ENCODE data around the gene DEFB129.
A peak's percentile ranks its signal among the peaks of the same experiment; 100 is the strongest.
"Not testable (repeated sequence)": the region's sequence is repeated elsewhere in the genome, so short reads cannot be mapped to it uniquely, and the experiment has no call there.

The DEFB129 gene, protein sequence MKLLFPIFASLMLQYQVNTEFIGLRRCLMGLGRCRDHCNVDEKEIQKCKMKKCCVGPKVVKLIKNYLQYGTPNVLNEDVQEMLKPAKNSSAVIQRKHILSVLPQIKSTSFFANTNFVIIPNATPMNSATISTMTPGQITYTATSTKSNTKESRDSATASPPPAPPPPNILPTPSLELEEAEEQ

DNA sequence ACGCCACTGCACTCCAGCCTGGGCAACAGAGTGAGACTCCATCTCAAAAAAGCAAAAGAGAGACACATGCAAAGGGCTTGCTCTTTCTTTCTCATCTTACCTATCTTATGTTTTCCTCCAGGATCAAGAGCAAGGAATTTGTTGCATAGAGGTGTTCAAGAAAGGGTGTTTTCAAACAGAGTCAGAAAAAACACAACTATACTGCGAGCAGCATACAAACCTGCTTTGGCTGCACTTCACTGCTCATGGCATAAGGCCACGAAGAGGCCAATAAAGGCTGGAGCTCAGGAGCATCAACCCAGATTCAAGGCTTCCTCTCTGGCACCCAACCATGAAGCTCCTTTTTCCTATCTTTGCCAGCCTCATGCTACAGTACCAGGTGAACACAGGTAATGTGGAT is at the start of gene DEFB129:
TSS of gene DEFB129 (plus strand) at position 301 of the 400 bp plus-strand sequence. CDS start at position 332, 31 bp downstream.
- DNase-seq (ENCODE audit: low read depth in 3 of 3) = no peak

DNA sequence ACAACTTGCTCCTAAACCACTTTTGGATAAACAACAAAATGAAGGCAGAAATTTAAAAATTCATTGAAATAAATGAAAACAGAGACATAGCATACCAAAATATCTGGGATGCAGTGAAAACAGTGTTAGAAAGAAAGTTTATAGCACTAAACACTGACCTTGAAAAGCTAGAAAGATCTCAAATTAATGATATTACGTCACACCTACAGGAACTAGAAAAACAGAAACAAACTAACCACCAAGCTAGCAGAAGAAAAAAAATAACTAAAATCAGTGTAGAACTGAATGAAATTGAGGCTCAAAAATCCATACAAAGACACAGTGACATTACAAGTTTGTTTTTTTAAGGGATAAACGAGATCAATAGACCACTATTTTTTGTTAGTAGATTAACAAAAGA is 42.8 kb upstream of the DEFB129 start:
- DNase-seq (ENCODE audit: low read depth in 3 of 3) = no peak

DNA sequence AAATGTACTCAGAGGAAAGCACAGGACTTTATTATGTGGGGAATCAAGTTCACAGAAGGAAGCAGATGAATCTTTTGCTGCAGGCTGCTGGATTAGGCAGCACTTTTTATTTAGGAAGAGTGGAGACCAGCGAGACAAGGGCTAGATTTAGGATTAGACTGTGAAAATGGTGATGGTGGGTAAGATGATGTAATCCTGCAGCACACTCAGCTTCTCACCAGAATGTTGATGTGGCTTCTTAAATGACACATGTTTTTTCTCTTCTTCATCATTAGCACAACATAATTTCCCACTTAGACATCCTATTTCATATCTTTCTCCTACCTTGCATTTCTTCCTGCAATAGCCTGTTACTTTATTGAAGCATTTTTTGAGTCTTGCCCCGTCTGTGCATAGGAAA is 39.3 kb upstream of the DEFB129 start:
- no peak for DNase-seq (ENCODE audit: low read depth in 3 of 3)

DNA sequence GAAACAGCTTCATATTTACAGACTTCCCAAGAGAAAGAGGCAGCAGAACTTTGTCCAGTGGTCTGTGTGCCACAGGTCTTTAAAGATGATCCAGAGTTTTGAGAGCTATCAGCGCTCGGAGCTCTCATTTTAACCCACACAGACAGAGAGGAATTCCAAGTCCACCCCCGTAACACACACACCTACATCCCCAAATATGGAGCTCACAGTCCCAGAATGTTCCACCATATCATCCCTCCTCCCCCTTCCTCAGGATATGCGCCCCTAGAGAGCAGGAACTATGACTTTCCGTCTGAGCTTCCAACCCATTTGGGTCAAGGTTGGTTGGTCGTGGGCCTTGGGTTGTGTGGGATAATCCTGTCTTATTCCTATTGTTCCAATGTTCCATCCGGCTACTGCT is 37.4 kb upstream of the DEFB129 start, which contains the start of gene DEFB128:
TSS of gene DEFB128 (minus strand) at position 101 of the 400 bp plus-strand sequence. CDS start at position 13, 88 bp downstream.
- no peak for DNase-seq (ENCODE audit: low read depth in 3 of 3)

DNA sequence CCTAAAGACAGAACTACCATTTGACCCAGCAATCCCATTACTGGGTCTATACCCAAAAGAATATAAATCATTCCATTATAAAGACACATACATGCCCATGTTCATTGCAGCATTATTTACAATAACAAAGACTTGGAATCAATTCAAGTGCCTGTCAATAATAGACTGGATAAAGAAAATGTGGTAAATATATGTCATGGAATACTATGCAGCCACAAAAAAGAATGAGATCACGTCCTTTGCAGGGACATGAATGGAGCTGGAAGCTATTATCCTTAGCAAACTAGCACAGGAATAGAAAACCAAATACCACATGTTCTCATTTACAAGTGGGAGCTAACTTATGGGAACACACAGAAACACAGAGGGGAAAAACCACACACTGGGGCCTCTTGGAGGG is 28.8 kb upstream of the DEFB129 start:
- no peak for DNase-seq (ENCODE audit: low read depth in 3 of 3)

DNA sequence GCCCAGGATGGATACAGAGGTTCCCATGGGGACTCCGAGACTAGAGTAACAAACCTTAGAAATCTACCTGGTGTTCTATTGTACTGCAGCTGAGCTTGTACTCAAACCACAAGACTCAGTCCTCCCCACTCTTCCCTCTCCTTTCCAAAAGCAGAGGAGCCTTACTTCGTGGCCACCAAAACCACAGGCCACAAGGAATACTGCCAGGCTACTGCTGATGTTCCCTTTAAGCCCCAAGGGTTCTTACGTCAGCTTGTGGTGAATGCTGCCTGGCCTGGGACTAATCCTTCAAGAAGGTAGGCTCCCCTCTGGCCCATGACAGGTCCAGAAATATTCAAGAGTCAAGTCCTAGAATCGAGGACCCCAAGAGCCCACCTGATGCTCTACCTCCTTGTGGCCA is 27.1 kb upstream of the DEFB129 start:
- DNase-seq (ENCODE audit: low read depth in 3 of 3) = no peak

DNA sequence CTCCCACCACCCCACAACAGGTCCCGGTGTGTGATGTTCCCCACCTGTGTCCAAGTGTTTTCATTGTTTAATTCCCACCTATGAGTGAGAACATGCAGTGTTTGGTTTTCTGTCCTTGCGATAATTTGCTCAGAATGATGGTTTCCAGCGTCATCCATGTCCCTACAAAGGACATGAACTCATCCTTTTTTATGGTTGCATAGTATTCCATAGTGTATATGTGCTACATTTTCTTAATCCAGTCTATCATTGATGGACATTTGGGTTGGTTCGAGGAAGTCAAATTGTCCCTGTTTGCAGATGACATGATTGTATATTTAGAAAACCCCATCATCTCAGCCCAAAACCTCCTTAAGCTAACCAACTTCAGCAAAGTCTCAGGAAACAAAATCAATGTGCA is 23.4 kb upstream of the DEFB129 start:
- not testable (repeated sequence) for DNase-seq (ENCODE audit: low read depth in 3 of 3)

DNA sequence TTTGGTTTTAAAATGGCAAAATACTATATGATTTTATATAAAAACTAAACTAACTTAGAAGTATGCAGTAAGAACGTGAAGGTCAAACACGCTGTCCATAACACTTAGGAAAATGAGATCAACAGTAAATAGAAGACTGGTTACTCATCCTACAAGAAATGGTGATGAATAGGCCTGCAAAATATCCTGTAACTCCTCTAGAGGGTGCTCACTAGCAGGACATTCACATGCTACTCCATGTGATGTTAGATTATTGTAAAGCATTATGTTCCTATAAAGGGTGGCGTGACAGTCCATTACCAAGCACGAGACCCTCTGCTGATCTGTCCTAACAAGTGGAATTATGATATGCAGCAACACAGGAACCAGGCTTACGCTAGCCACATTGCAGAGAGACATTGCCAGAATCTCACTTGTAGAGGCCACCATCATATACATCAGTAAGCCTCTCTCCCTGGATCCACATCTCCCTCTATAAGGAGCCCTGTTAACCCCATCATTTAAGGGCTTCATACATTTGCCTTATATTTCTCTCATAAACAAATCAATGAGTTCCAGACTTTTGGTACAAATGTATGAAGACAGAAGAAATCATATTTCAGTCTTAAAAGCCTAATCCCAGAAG is 18.0 kb upstream of the DEFB129 start:
- no peak for DNase-seq (ENCODE audit: low read depth in 3 of 3)

DNA sequence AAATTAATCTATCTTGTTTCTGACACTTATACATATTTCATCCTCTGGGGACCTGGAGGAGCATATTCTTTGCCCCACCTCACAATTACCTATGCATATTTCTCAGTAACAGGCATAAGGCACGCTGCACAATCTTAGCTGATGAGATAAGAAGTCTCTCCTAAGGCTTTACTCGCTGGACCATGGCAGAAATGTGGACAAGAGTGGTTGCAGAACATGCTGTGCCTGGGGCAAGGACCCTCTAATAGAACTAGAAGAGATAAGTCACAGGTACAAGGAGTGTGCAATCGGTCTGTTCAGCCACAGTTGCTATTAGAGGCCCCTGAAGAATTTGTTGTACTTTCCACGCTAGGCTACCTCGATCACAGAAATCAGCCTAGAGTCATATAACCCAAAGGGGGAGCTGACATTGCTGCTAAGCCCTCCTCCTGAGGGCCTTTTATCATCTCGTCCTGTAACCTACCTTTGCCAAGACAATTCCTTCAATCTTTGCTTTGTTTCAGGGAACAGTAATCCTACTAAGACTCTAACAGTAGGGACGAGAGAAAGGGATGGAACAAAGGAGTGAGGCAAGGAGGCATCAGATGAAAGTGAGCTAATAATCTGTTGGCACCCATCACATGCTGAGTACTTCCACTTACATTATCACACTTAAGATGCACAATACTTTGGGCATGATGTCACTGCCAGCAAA is 16.1 kb upstream of the DEFB129 start:
- no peak for DNase-seq (ENCODE audit: low read depth in 3 of 3)

DNA sequence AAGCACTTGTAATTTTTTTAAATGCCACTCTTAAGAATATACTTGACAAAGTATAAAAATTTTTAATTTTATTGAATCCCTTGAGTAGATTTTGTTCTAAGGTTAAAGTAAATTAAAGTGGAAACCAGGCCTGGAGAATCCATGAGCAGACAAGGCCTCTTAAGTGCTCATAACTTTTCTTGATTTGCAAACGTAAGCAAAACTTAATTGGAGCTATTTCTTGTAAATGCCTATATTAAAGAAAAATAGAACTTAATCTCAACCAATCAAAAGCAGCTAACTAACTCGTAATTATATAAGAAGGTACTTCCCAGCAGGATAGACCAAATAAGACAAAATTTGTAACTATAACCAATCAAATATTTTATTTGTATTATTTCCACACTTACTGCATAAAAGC is 12.7 kb upstream of the DEFB129 start:
- DNase-seq (ENCODE audit: low read depth in 3 of 3) = no peak

DNA sequence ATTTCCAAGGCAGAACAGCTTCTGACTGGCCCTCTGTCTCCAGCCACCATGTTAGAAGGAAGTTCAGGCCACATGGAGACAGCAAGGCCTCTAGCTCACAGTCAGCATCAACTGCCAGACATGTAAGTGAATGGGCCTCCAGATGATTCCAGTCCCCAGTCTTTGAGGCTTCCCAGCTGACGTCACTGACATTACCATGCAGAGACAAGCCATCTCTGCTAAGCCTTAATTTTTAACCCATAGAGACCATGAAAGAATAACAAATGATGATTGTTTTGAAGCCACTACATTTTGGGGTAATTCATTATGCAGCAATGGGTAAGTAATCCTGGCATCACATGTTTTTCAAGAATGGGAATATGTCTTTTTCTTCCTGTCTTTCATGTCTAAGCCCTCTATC is 11.3 kb upstream of the DEFB129 start:
- no peak for DNase-seq (ENCODE audit: low read depth in 3 of 3)

DNA sequence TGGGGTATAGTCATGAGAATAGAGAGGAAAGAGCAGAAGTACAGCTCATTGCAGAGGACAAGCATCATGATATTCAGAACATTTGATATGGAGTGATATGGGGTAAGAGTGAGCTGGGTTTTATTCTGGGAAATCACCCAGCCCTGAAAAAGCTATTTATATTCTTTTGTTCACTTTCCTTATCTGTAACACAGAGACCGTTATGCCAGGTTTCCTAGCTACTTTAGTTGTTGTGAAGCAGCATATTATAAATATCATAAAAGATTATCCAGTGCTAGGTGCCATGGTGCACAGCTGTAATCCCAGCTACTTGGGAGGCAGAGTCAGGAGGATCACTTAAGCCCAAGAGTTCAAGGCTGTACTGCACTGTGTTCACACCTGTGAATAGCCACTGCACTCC is 9.8 kb upstream of the DEFB129 start:
- no peak for DNase-seq (ENCODE audit: low read depth in 3 of 3)

DNA sequence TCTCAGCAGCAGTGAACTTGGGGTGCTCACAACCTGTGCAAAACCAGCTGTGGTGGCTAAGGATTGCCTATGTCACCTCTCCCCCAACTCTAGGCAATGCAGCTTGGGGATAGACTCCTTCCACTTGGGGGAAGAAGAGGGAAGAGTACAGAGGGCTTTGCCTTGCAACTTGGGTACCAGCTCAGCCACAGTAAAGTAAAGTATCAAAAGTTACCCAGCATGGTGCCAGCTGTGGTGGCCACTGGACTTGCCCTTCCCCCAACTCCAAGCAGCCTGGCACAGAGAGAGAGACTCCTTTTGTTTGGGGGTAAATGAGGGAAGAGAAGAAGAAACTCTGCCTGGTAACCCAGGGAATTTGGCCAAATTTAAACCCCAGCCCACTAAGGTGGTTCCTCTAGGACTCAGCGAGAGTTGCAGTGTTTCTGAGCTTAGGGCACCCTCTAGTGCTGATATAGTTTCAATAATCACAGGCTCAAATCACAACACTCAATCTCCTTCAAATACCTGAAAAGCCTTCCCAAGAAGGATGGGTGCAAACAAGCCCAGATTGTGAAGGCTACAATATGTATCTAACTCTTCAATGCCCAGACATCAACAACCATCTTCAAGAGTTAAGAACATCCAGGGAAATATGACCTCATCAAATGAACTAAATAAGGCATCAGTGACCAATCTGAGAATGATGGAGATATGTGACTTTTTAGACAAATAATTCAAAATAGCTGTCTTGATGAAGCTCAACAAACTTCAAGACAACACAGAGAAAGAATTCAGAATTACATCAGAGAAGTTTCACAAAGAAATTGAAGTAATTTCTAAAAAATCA is 7.6 kb upstream of the DEFB129 start:
- DNase-seq (ENCODE audit: low read depth in 3 of 3) = no peak

DNA sequence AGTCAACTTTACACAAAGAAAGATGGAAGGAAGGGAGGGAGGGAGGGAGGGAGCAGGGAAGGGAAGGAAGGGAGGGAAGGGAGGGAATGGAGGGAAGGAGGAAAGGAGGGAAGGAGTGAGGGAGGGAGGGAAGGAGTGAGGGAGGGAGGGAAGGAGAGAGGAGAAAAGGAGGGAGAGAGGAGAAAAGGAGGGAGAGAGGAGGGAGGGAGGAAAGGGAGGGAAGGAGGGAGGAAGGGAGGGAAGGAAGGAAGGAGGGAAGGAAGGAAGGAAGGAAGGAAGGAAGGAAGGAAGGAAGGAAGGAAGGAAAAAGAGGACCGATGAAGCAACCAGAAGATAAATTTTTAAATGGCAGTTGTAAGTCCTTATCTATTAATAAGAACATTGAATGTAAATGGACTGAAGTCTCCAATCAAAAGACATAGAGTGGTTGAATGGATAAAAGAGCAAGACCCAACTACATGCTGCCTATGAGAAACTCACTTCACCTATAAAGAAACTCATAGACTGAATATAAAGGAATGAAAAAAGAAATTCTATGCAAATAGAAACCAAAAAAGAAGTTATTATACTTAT is 5.7 kb upstream of the DEFB129 start:
- no peak for DNase-seq (ENCODE audit: low read depth in 3 of 3)

DNA sequence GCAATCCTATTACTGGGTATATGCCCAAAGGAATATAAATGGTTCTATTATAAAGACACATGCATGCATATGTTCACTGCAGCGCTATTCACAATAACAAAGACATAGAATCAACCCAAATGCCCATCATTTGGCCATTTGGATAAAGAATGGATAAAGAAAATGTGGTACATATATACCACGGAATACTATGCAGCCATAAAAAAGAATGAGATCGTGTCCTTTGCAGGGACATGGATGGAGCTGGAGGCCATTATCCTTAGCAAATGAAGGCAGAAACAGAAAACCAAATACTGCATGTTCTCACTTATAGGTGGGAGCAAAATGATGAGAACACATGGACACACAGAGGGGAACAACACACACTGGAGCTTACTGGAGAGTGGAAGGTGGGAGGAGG is 1.2 kb upstream of the DEFB129 start:
- DNase-seq (ENCODE audit: low read depth in 3 of 3) = not testable (repeated sequence)

DNA sequence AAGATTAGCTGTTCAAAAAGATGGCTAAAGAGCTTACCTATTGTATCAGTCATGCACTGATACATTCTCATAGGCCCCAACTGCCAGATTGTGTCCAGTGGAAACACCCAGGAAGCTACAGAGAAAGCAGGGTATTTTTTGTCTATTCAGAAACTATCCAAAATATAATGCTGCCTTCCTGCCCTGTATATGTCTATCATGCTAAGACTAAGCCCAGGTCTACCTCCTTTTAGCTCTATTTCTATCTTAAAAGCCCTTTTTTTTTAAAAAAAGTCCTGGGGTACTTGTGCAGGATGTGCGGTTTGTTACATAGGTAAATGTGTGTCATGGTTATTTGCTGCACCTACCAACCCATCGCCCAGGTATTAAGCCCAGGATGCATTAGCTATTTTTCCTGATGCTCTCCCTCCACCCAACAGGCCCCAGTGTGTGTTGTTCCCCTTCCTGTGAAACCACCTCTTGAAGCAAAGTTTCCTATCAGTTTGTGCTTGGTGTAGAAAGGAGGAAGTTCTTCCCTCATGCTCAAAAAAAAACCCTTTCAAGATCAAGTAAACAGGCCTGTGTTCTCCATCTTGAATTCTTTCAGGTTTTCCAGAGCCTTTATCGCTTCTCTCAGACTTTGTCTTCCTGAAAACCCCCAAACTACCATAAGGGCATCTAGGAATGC is 514 bp downstream of the DEFB129 start:
- no peak for DNase-seq (ENCODE audit: low read depth in 3 of 3)

DNA sequence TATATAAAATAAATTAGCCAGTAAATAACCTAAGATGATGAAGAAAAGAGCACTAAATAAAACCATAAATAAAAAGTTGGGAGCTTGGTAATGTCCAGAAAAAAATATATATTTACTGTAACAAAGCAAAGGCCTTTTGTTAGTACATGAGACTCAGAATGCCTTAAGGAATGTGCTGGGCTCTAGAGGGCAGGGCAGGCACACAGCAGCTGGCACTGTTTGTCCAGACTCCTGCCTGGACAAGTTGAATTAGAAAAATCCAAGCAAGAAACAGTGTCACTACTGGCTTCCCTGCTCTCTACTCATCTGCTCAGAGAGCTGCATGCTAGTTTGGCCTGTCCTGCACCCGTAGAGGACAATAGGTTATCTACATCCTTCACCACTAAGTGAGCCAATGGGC is 8.8 kb downstream of the DEFB129 start:
- no peak for DNase-seq (ENCODE audit: low read depth in 3 of 3)

DNA sequence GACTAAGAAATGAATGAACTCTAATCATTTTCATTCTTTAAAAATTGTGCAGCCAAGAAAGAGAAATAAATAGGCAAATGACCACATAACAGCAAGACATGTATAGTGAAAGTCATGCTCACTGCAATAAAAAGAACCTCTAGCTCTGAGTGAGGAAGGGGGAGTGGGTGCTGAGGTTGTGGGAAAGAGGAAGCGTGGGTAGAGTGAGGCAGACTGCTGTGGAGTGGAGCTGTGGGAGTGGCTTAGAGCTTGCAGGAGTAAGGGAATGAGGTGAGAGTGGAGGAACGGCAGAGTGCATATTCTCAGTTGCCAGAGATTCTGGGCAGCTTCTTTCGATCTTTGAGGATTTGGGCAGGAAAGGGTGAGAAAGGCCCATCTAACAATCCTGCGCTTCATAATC is 10.4 kb downstream of the DEFB129 start:
- DNase-seq (ENCODE audit: low read depth in 3 of 3) = peak in 2 of 3 experiments; percentile 4 to 5

DNA sequence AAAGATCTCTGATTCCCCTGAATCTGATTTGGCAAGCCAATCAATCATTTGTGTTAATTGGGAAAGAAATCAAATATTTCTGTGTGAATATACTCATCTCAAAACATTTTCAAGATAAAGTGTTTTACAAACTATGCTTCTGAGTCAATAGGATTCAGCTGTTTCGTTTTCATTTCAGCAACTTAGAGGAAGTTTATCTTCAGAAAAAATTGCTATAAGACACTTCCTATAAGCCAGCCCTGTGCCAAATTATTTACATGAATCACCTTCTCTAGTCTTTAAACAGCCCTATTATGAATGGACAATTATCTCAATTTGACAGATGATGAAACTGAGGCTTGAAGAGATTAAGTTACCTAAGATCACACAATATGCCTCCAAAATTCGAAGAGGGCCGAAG is 10.9 kb downstream of the DEFB129 start:
- no peak for DNase-seq (ENCODE audit: low read depth in 3 of 3)

DNA sequence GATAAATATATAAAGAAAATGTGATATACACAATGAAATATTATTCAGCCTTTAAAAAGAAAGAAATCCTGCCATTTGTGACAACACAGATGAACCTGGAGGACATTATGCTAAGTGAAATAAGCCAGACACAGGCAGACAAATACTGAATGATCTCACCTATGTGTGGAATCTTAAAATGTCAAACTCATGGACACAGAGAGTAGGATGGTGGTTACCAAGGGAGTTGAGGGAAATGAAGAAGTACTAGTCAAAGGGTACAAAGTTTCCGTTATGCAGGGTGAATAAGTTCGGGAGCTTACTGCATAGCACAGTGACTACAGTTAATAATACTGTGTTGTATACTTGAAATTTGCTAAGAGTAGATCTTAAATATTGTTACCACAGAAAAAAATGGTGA is 15.8 kb downstream of the DEFB129 start:
- no peak for DNase-seq (ENCODE audit: low read depth in 3 of 3)

DNA sequence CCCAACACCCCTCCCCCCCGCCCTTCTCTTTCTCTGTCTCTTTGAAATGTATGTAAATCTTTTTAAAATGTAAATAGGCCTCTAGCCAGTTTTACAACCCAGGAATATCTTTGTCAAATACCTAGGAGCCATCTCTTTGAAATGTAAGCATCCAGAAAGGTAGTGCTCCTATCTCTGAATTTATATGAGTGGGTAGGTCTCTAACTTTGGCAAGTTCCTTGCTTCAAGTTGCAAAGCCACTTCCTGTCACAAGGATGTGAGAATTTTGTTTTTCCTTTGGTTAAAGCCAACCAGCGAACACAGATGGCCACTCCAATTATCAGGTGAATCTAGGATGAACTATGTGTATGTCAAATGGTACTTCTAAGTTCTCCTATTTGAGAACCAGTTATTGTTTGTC is 24.3 kb downstream of the DEFB129 start:
- DNase-seq (ENCODE audit: low read depth in 3 of 3) = no peak
